HEK293 (cell line): ENCODE measurements around the gene TUNAR.

Experiments used
- CTCF ChIA-PET: fragments of 350-600 bp; formaldehyde crosslinking; extraction: SDS; loops from one replicate; lab custom pipeline; 2021; ENCODE audit warnings: antibody characterized with exemption; lab: Yijun Ruan, JAX
- POLR2A ChIA-PET: fragments of 300-600 bp; formaldehyde crosslinking; extraction: SDS; loops from one replicate; lab custom pipeline; 2020; ENCODE audit warnings: antibody characterized with exemption, inconsistent platforms; lab: Yijun Ruan, JAX
- H3K27ac ChIP-seq: fragments of 200-500 bp; sonication (Bioruptor generic); 2 replicates; pipeline ENCODE4 v1.5.1; 2014; ENCODE audit warnings: low read depth, low read length, control low read depth, inconsistent platforms; ENCODE audit errors: extremely low read depth
- H3K36me3 ChIP-seq, 2 experiments: fragments of 200-500 bp in 1 of 2; sonication (Bioruptor generic) in 1 of 2; 1 replicate in 1 of 2; 2 replicates in 1 of 2; pipeline ENCODE4 v1.5.1; 2014 to 2017; ENCODE audit warnings: inconsistent platforms in 2 of 2, low read length in 2 of 2; ENCODE audit not compliant: control insufficient read depth in 2 of 2, insufficient read depth in 1 of 2
- H3K4me1 ChIP-seq: fragments of 200-500 bp; sonication (Bioruptor generic); 2 replicates; pipeline ENCODE4 v1.5.1; 2014; ENCODE audit warnings: mild to moderate bottlenecking, low read length, inconsistent platforms; ENCODE audit not compliant: control insufficient read depth, insufficient read depth
- H3K4me3 ChIP-seq: 2 replicates; pipeline ENCODE4 v1.5.1; 2011; ENCODE audit warnings: low read depth, mild to moderate bottlenecking, control low read depth, low read length, moderate library complexity
- H3K9me3 ChIP-seq: fragments of 200-500 bp; sonication (Bioruptor generic); 2 replicates; pipeline ENCODE4 v1.5.1; 2014; ENCODE audit warnings: low read depth, low read length, inconsistent platforms; ENCODE audit not compliant: control insufficient read depth, insufficient read depth
- GLIS1 ChIP-seq: fragments of 450-650 bp; formaldehyde crosslinking; IDR thresholded peaks from 2 replicates; pipeline ENCODE4 v1.5.1; 2016; ENCODE audit warnings: missing biosample characterization, missing genetic modification characterization
- GLIS2 ChIP-seq: fragments of 450-650 bp; formaldehyde crosslinking; IDR thresholded peaks from 2 replicates; pipeline ENCODE4 v1.5.1; 2016; ENCODE audit warnings: missing biosample characterization, missing genetic modification characterization
- SP2 ChIP-seq: fragments of 450-650 bp; formaldehyde crosslinking; IDR thresholded peaks from 2 replicates; pipeline ENCODE4 v1.5.1; 2016; ENCODE audit warnings: missing biosample characterization, missing genetic modification characterization
- ZBTB1 ChIP-seq: fragments of 450-650 bp; formaldehyde crosslinking; IDR thresholded peaks from 2 replicates; pipeline ENCODE4 v1.5.1; 2016; ENCODE audit warnings: missing biosample characterization, missing genetic modification characterization
- ZBTB21 ChIP-seq: fragments of 450-650 bp; formaldehyde crosslinking; IDR thresholded peaks from 2 replicates; pipeline ENCODE4 v1.5.1; 2017; ENCODE audit warnings: missing biosample characterization, missing genetic modification characterization
- ZFP3 ChIP-seq: fragments of 450-650 bp; formaldehyde crosslinking; IDR thresholded peaks from 2 replicates; pipeline ENCODE4 v1.5.1; 2016; ENCODE audit warnings: low read depth, missing biosample characterization, missing genetic modification characterization
- ZFP41 ChIP-seq: fragments of 450-650 bp; formaldehyde crosslinking; IDR thresholded peaks from 2 replicates; pipeline ENCODE4 v1.5.1; 2016; ENCODE audit warnings: missing biosample characterization, missing genetic modification characterization, borderline replicate concordance
- ZNF146 ChIP-seq: fragments of 450-650 bp; formaldehyde crosslinking; IDR thresholded peaks from 2 replicates; pipeline ENCODE4 v1.5.1; 2016; ENCODE audit warnings: missing biosample characterization, missing genetic modification characterization
- ZNF211 ChIP-seq: fragments of 450-650 bp; formaldehyde crosslinking; IDR thresholded peaks from 2 replicates; pipeline ENCODE4 v1.5.1; 2016; ENCODE audit warnings: low read depth, missing biosample characterization, missing genetic modification characterization
- ZNF23 ChIP-seq: fragments of 450-650 bp; formaldehyde crosslinking; IDR thresholded peaks from 2 replicates; pipeline ENCODE4 v1.5.1; 2016; ENCODE audit warnings: missing biosample characterization, missing genetic modification characterization, borderline replicate concordance
- ZNF274 ChIP-seq, 2 experiments: fragments of 200-500 bp in 1 of 2; fragments of 450-650 bp in 1 of 2; sonication (Bioruptor generic) in 1 of 2; formaldehyde crosslinking in 1 of 2; IDR thresholded peaks; 2 replicates each; pipeline versions ENCODE4 v1.5.1 to v1.6.1; 2014 to 2016; ENCODE audit warnings: borderline replicate concordance in 1 of 2, inconsistent platforms in 1 of 2, low read length in 1 of 2, missing biosample characterization in 1 of 2, missing genetic modification characterization in 1 of 2
- ZNF37A ChIP-seq: fragments of 450-650 bp; IDR thresholded peaks from 2 replicates; pipeline ENCODE4 v1.5.1; 2018; ENCODE audit warnings: missing biosample characterization, missing genetic modification characterization
- ZNF473 ChIP-seq: fragments of 450-650 bp; formaldehyde crosslinking; IDR thresholded peaks from 2 replicates; pipeline ENCODE4 v1.5.1; 2017; ENCODE audit warnings: missing biosample characterization, missing genetic modification characterization
- ZNF501 ChIP-seq: fragments of 450-650 bp; formaldehyde crosslinking; IDR thresholded peaks from 2 replicates; pipeline ENCODE4 v1.5.1; 2016; ENCODE audit warnings: missing biosample characterization, missing genetic modification characterization
- ZNF530 ChIP-seq: fragments of 450-650 bp; formaldehyde crosslinking; IDR thresholded peaks from 2 replicates; pipeline ENCODE4 v1.5.1; 2016; ENCODE audit warnings: low read depth, missing biosample characterization, missing genetic modification characterization
- ZNF548 ChIP-seq: fragments of 450-650 bp; formaldehyde crosslinking; IDR thresholded peaks from 2 replicates; pipeline ENCODE4 v1.5.1; 2016; ENCODE audit warnings: missing biosample characterization, missing genetic modification characterization
- ZNF555 ChIP-seq: fragments of 450-650 bp; formaldehyde crosslinking; conservative IDR thresholded peaks from 2 replicates; pipeline ENCODE4 v1.5.1; 2017; ENCODE audit warnings: missing biosample characterization, mild to moderate bottlenecking, missing genetic modification characterization, inconsistent platforms
- ZNF623 ChIP-seq: fragments of 450-650 bp; formaldehyde crosslinking; IDR thresholded peaks from 2 replicates; pipeline ENCODE4 v1.5.1; 2016; ENCODE audit warnings: missing biosample characterization, missing genetic modification characterization
- ZNF654 ChIP-seq: fragments of 450-650 bp; formaldehyde crosslinking; IDR thresholded peaks from 2 replicates; pipeline ENCODE4 v1.5.1; 2016; ENCODE audit warnings: low read depth, missing biosample characterization, missing genetic modification characterization
- ZSCAN30 ChIP-seq: fragments of 450-650 bp; IDR thresholded peaks from 2 replicates; pipeline ENCODE4 v1.5.1; 2018; ENCODE audit warnings: missing biosample characterization, mild to moderate bottlenecking, missing genetic modification characterization, moderate library complexity
- TF ChIP-seq, protein P1 (sequence below): fragments of 450-650 bp; formaldehyde crosslinking; IDR thresholded peaks from 2 replicates; pipeline ENCODE4 v1.5.1; 2016; ENCODE audit warnings: missing biosample characterization, missing genetic modification characterization, low read depth
- TF ChIP-seq, protein P2 (sequence below): fragments of 450-650 bp; formaldehyde crosslinking; IDR thresholded peaks from 2 replicates; pipeline ENCODE4 v1.5.1; 2016; ENCODE audit warnings: missing biosample characterization, missing genetic modification characterization
- TF ChIP-seq, protein P3 (sequence below): fragments of 450-650 bp; formaldehyde crosslinking; IDR thresholded peaks from 2 replicates; pipeline ENCODE4 v1.5.1; 2017; ENCODE audit warnings: missing biosample characterization, missing genetic modification characterization
- TF ChIP-seq, protein P4 (sequence below): fragments of 450-650 bp; formaldehyde crosslinking; IDR thresholded peaks from 2 replicates; pipeline ENCODE4 v1.5.1; 2016; ENCODE audit warnings: missing biosample characterization, missing genetic modification characterization

Gene TUNAR

DNA sequence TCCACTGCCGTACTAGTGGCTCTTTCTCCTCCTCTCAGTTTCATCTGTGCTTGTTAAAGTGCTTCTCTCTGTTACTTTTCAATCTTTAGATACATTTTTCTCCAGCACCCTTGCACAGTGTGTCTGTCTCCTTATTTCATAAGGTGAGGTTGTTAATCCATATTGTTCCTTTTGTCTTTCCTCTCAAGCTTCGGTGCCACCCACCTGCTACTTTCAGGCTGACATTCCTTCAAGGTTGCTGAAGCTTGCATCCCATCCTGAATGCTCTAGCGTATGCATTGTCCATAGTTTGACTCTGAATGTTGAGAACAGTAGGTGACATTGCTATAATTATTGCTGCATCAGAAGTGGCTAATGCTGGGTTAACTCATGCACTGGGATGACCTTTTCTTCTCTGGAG, 20.6 kb downstream of the TUNAR start:
- POLR2A ChIA-PET: no interaction called here
- CTCF ChIA-PET: no interaction called here
- TF ChIP-seq ZNF37A (no peak), ZNF623 (tag by site-specific recombination) (no peak), ZNF146 (tag by site-specific recombination) (no peak), ZNF654 (tag by site-specific recombination) (no peak), ZFP41 (tag by site-specific recombination) (no peak), GLIS1 (tag by site-specific recombination) (no peak)

DNA sequence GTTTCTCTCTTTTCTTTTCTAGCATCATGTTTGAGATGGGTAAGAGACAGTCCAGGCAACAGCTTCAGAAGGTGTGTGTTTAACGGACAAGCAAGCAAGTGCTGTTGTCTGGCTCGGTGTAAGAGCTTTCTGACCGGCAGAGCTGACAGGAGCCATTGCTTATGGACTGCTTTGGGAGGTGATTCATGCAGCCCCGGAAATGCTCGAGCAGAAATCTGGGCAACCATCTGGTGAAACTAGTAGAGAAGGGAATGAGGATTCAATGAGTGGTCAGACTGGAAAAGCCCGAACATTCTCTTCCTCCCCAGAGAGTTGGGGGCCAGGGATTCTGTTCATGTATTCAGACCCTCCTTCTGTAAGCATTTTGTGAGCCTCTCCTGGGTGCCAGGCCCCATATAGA, 24.4 kb downstream of the TUNAR start:
- H3K27ac ChIP-seq: no peak overlapping the region
- H3K9me3 ChIP-seq: no peaks in the 10 kb centered on the region
- H3K4me1 ChIP-seq: no peaks in the 10 kb centered on the region
- POLR2A ChIA-PET: no interaction called here
- H3K4me3 ChIP-seq: no peak overlapping the region
- no peaks in the 10 kb centered on the region for H3K36me3 ChIP-seq
- CTCF ChIA-PET: interaction anchor here (0.6 kb wide), 1 partner anchor 14 kb away, joined by 3 read pairs; no protein-coding TSS in a partner anchor
- TF ChIP-seq ZNF501 (tag by site-specific recombination) (no peak), ZNF211 (tag by site-specific recombination) (no peak), ZBTB21 (tag by site-specific recombination) (no peak), ZNF555 (no peak), ZSCAN30 (tag by site-specific recombination) (no peak), ZBTB1 (tag by site-specific recombination) (no peak), ZNF23 (tag by site-specific recombination) (no peak)
- TF ChIP-seq, protein P1, sequence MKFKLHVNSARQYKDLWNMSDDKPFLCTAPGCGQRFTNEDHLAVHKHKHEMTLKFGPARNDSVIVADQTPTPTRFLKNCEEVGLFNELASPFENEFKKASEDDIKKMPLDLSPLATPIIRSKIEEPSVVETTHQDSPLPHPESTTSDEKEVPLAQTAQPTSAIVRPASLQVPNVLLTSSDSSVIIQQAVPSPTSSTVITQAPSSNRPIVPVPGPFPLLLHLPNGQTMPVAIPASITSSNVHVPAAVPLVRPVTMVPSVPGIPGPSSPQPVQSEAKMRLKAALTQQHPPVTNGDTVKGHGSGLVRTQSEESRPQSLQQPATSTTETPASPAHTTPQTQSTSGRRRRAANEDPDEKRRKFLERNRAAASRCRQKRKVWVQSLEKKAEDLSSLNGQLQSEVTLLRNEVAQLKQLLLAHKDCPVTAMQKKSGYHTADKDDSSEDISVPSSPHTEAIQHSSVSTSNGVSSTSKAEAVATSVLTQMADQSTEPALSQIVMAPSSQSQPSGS (tag by site-specific recombination): no peak
- TF ChIP-seq, protein P2, sequence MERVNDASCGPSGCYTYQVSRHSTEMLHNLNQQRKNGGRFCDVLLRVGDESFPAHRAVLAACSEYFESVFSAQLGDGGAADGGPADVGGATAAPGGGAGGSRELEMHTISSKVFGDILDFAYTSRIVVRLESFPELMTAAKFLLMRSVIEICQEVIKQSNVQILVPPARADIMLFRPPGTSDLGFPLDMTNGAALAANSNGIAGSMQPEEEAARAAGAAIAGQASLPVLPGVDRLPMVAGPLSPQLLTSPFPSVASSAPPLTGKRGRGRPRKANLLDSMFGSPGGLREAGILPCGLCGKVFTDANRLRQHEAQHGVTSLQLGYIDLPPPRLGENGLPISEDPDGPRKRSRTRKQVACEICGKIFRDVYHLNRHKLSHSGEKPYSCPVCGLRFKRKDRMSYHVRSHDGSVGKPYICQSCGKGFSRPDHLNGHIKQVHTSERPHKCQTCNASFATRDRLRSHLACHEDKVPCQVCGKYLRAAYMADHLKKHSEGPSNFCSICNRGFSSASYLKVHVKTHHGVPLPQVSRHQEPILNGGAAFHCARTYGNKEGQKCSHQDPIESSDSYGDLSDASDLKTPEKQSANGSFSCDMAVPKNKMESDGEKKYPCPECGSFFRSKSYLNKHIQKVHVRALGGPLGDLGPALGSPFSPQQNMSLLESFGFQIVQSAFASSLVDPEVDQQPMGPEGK (tag by site-specific recombination): no peak

More for the DNA sequence above, 20.6 kb downstream of the TUNAR start:
- Histone ChIP-seq H3K4me3 (no peak overlapping the region), H3K36me3 (no peaks in the 10 kb centered on the region), H3K9me3 (no peaks in the 10 kb centered on the region), H3K27ac (no peak overlapping the region), H3K4me1 (no peaks in the 10 kb centered on the region)

DNA sequence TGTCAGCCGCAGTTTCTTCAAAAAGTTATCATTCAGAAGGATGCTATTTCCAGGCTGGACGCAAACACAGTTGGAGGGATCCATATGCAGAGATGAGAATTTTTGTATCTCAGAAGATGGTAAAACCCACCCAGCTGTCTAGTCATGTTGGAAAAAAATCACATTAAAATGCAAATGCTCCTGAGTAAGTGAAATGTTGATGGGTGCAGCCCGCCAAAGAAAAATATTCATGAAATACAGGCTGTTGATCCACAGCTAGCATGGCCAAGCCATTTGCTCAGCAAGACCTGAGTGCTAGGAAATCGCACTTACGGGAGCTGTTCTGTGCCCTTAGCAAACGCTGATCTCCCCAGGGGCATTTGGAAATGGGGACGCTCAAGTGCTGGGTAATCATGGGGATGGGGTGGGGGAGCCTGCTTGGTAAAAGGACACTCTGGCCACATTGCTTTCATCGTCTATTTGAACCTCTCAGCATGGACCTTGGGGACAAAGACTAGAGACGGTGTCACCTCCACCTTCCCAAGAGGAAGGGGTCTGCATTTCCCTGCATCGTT, 25.7 kb downstream of the TUNAR start:
- H3K27ac ChIP-seq: no peak overlapping the region
- CTCF ChIA-PET: no interaction called here

More for the DNA sequence above, 25.7 kb downstream of the TUNAR start:
- no peaks in the 10 kb centered on the region for H3K9me3 ChIP-seq
- H3K36me3 ChIP-seq: no peaks in the 10 kb centered on the region
- H3K4me3 ChIP-seq: no peak overlapping the region
- POLR2A ChIA-PET: no interaction called here
- H3K4me1 ChIP-seq: no peaks in the 10 kb centered on the region
- TF ChIP-seq ZNF548 (no peak), GLIS2 (tag by site-specific recombination) (no peak), ZNF274 (IDR thresholded peaks at IDR 0.05; ENCODE audit: low read length) (no peak), ZNF274 (tag by site-specific recombination; IDR thresholded peaks at IDR 0.05; ENCODE audit: borderline replicate concordance) (no peak), ZNF530 (no peak), ZFP3 (tag by site-specific recombination) (no peak), ZNF473 (no peak), SP2 (tag by site-specific recombination) (no peak), ZNF146 (tag by site-specific recombination) (no peak)
- TF ChIP-seq, protein P3, sequence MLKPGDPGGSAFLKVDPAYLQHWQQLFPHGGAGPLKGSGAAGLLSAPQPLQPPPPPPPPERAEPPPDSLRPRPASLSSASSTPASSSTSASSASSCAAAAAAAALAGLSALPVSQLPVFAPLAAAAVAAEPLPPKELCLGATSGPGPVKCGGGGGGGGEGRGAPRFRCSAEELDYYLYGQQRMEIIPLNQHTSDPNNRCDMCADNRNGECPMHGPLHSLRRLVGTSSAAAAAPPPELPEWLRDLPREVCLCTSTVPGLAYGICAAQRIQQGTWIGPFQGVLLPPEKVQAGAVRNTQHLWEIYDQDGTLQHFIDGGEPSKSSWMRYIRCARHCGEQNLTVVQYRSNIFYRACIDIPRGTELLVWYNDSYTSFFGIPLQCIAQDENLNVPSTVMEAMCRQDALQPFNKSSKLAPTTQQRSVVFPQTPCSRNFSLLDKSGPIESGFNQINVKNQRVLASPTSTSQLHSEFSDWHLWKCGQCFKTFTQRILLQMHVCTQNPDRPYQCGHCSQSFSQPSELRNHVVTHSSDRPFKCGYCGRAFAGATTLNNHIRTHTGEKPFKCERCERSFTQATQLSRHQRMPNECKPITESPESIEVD (tag by site-specific recombination): no peak
- TF ChIP-seq, protein P4, sequence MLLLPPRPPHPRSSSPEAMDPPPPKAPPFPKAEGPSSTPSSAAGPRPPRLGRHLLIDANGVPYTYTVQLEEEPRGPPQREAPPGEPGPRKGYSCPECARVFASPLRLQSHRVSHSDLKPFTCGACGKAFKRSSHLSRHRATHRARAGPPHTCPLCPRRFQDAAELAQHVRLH (tag by site-specific recombination): no peak
